GM18861 (cell line): ENCODE data around the gene ZNF41.
"Not testable (repeated sequence)": the region's sequence is repeated elsewhere in the genome, so short reads cannot be mapped to it uniquely, and the experiment has no call there.

Source experiments
- ATAC-seq: cut with Tn5 transposase; IDR thresholded peaks from one replicate; pipeline ENCODE4 v1.9.1; 2021; ENCODE audit not compliant: unreplicated experiment

The ZNF41 gene

DNA sequence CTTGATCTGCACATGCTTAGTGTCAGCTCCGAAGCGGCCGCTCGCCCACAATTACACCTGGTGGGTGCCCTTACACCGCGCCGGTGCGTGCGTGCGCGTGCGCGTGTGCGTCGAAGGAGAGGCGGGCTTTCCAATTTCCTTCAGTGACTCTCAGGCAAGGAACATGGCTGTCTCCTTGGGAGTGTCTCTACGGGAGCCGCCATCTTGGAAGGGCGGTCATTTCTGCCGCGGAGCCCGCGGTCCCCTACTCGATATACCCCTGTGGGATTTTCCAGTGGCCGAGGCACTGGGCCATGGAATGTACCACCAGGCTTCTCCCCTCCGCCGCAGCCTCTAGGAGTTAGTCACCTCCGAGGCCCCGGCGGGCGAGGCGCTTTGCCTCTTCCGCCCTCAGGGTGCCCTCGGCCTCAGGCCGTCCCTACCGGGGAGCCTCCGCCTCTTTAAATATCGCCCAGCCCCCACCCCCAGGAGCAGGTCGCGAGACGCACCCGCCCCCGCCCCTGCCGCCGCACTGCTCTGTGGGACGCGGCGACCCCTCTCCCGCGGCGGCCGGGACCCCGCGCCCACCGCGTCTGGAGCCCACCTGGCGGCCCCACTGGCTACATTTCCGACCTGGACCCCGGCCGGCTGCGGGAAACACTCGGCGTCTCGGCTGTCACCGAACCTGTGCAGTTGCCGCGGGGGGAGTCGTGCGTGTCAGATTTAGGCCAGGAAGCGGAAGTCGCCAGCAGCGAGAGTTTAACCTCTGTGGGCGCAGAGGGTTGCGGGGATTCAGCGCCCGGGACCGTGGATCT, at the start of gene ZNF41:
Gene ZNF41 (minus strand): TSS at position 711 of the 794 bp plus-strand sequence. CDS start 15,741 bp downstream, outside the sequence.
- ATAC-seq = peak; percentile 81

DNA sequence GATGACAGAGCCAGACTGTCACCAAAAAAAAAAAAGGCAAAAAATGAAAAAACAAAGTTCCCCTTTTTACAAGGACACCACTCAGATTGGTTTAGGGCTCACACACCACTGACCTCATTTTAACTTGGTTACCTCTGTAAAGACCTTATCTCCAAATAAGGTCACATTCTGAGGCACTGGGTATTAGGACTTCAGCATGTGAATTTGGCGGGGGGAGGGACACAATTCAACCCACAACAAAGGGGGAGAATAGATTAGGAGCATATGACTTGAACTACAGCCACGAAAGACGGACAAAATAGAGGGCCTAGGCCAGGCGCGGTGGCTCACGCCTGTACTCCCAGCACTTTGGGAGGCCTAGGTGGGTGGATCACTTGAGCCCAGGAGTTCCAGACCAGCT, 47.0 kb upstream of the ZNF41 start:
- ATAC-seq = no peak

DNA sequence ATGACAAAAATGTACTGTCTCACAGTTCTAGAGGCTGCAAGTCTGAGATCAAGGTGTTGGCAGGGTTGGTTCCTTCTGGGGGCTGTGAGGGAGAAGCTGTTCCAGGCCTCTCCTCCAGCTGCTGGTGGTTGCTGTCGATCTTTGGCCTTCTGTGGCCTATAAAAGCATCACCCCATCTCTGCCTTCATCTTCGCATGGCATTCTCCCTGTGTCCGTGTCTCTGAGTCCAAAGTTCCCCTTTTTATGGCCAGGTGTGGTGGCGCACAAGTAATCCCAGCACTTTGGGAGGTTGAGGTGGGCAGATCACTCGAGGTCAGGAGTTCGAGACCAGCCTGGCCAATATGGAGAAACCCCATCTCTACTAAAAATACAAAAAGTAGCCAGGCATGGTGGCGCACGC, 46.5 kb upstream of the ZNF41 start:
- ATAC-seq = no peak

DNA sequence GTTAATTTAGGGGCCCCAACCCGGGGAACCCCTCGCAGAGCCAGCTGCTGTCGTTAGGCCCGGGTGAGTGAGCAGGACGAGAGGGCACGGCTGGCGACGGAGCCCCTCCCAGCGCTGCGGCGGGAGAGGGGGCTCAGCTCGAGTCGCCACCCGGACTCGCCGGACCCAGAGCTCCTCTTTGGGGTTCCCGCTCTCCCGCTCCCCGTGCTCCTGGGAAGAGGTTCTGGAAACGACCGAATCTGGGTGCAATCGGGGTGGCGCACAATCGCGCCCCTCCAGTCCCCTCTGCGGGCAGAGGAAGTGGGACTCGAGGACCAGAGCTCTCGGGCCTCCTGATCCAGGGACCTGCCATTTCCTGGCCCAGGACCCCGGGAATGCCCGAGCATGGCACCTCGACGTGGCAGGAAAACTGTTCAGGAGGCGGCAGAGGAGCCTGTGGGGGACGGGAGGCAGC, 40.7 kb upstream of the ZNF41 start:
- no peak for ATAC-seq

DNA sequence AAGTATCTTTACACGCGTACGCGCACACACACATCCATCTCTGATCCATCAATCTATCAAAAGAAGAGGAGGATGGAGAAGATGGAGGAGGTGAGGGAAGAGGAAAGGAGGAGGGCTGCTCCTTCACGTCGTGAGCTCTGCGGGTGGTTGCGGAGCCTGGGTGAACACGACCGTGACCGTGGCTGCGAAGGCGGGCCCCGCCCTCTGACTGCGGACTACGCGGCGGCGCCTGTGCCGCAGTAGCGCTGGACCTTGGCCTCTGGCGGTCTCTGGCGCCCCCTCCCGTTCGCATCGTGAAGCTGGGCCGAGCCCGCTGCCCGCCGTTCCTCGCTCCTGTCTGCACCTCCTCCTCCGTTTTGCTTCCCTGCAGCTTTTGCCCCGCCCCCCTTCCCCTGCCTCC, 40.3 kb upstream of the ZNF41 start:
- ATAC-seq = peak; percentile 67

DNA sequence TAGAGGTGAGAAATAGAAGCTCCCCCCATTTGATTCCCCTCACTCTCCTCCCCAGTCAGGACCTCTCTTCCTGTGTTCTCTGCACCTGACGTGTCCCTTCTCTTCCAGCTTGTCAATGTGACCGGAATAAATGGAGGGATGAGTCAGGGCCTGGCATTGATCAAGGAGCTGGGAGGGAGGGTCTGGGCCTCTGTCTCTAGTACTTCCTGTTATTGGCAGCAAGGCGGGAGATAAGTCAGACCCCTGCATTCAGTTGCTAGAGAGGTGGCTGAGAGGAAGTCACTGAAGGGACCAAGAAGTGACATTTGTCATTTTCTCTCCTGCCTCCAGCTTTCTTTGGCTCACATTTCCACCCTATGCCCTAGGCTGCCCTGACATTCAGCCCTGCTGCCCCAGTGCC, 35.1 kb upstream of the ZNF41 start:
- ATAC-seq = no peak

DNA sequence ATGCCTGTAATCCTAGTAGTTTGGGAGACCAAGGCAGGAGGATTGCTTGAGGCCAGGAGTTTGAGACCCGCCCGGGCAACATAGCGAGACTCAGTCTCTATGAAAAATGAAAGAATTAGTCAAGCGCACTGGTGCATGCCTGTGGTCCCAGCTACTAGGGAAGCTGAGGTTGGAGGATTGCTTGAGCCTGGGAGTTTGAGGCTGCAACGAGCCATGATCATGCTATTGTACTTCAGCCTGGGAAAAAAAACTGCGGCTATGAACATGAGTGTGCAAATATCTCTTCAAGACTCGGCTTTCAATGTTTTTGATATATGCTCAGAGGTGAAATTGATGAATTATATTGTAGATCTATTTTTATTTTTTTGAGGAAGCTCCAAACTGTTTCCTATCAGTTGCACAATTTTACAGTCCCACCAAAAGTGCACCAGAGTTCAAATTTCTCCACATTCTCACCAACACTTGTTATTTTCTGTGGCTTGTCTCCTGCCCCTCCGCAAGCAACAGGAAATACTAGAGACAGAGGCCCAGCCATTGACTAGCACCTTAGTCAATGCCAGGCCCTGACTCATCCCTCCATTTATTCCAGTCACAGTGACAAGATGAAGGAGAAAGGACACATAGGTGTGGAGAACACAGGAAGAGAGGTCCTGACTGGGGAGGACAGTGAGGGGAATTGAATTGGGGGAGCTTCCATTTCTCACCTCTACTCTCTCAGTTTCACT, 33.1 kb upstream of the ZNF41 start:
- no peak for ATAC-seq

DNA sequence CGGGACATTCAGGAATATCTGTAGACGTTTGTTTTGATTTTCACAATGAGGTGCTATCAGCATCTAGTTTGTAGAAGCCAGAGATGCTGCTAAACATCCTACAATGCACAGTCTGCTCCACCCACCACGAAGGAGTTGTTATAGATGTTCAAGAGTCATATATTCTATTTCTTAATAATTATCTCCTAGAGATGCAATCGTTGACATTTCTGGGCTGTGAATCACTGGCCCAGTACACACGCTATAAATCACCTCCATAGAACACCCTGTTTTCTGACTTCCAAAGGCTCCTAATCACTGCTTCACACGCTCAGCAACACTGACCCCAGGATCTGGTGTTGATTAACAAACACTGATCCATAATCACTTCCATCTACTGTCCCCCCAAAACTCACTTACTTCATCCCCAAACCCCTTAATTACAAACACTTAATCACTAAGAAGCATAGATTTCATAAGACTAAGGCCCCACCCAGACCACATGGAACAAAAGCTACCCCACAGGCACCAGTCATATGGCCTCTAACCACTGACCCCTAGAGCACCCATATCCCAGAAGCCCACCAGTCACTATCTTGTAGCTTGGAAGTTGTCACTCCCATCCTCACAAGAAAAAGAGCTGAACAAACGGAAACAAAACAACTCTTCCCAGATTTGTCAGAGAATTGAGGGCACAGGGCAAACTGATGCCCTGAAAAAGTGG, 31.7 kb upstream of the ZNF41 start:
- no peak for ATAC-seq

DNA sequence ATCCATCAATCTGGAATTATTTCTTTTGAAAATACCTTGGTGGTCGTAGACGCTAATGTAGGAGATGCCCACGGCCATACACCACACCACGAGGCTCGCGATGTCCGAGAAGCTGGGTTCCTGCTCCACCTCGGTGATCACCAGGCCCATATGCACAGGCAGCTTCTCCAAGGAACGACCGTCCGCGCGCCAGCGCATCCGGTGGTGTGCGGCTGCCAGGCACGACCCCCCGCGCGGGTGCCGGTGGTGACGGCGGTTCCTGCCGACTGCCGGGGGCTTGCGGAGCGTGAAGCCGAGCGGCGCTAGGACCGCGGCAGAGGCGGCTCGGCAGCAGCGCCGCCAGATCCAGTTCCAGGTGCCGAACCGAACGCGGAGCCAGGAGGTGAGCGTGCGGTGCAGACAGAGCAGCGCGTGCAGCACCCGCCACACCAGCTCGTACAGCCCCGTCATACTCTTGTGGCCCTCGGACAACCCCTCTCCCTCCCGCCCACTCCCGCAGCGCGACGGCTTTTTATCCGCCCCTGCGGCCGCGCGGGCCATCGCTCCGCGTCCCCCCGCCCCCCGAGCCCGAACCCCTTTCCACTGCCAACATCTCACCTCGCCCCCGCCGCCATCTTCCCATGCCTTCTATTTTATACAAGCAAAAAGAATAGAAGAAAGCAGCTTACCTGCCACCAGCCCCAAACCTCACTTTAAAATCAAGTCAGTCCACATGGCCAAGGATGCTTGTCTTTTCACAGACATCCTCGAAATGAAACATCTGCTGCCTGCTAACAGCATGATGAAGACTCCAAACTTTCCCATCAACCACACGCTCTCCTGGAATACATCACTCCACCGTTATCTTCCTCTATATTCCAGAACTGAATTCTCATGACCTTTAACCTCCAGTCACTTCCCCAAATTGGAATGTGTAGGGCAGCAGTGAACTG, 30.3 kb upstream of the ZNF41 start:
- ATAC-seq = peak; percentile 56

DNA sequence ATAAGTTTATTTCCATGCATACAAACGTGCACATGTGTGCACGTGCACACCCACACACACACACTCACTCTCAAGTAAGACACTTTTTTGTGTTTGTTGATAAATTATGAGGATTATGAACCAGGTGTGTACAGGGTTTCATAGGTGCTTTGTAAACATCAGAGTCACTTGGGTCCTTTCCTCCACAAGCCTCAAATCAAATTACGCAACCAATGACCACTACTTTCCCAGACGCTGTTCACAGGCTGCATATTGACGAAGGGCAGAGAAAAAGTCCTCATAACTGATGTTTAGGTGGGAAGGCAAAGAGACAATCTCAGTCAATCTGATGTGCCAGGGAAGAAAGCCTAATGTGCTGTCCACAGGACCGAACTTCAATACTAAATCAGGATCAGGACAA, 29.4 kb upstream of the ZNF41 start:
- ATAC-seq = not testable (repeated sequence)

DNA sequence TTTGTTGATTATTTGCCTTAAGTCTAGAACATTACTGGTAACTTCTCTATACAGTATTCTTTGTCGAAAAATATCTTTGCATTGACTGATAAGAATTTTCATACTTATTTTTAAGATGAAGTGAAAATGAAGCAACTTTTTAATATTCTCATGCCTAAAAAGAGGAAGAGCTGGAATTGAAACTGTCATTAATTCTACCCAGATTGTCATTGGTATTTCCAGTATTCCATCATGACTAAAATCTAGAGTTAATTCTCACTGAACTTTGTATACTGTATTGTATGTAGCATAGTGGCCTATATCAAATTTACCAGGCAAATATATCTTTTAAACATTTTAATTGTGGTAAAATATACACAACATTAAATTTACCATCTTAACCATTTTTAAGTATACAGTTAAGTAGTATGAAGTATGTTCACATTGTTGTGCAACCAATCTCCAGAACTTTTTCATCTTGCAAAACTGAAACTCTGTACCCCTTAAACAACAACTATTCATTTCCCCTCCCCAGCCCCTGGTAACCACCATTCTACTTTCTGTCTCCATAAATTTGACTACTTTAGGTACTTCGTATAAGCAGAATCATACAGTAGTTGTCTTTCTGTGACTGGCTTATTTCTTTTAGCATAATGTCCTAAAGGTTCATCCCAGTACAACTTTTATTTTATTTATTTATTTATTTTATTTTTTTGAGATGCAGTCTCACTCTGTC, 24.3 kb upstream of the ZNF41 start:
- ATAC-seq = no peak

DNA sequence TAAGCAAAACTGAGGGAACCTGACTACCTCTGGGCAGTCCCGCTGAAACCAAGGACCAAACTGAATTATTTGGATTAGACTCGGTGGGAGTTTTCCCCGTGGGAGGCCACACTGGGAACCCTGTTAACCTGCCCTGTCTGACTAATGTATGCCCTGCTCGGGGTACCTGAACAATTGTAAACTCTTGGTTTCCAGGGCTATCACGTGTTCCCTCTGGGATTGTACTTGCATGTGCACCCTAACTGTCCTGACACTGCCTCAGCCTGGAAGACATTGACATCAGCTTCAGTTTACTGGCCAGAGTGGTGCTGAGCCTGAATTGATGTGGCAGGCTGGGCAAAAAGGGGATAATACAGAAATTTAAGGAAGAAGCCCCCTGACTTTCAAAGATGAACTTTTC, 20.1 kb upstream of the ZNF41 start:
- ATAC-seq = no peak

DNA sequence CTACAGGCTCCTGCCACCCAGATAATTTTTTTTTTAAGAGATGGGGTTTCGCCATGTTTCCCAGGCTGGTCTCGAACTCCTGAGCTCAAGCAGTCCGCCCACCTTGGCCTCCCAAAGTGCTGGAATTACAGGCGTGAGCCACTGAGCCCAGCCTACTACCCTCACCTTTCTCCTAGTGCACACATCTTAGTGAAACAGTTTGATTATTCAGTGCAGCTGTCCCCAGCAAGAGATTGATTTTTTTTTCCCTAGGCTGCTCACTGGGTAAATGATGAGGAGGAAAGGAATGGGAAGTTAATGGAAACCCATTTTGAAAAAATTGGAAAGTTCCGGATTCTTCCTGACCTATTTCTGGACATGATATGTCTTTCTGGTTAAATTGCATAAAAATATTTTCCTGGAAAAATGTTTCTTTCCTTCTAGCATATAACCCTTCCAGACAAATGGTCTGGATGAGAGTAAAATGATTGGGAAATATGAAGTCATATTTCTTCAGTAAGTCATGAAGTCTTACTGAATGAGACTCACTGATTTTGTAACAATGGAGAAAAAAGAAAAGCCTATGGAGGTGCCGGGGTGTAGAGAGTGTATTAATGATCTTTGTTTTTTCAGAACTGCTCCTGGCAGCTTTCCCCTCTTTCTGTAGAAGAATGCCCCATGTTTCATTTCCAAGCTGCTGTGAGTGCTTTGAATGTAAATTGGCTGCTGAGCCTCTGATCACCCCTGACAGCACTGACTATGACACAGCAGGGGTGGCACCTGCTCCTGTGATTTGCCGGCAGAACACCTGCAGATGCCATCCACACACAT, 19.5 kb upstream of the ZNF41 start:
- ATAC-seq = no peak

DNA sequence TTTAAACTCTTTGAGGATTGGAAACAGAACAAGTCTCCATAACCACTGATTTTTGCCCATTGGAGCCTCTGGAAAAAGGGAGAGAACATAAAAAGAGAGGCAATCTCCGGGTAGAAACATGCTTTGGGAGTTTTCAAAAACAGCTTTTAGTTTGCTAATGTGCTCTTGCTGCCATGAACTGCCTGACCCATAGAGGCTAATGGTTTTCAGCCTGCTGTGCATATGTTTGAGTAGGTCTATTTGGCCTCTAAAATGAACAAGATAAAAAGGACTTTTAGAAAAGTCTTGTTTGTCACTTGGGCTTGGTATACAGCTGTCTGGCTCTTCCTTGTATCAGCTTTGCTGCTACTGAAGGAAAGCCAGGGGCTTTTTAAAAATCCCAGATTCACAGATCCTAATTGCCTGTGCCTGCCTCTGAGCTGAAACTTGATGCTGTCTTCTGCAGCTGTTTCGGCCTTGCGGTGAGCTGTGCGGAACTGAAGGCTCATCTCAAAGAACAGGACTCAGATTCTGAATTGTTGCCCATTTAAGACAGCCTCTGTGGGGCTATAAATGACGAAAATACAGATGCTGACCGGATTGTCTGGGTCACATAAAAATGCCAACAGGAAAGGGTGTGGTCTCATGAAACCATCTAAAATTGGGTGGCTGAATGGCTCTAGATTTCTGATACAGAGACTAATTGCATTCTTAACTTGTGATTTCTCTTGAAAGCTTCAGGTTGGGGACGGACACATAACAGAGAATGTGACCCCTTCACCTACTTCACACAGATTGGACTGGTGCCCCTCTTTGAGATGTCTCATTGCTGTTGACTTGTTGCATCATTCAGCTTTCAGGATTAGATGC, 18.4 kb upstream of the ZNF41 start:
- no peak for ATAC-seq

DNA sequence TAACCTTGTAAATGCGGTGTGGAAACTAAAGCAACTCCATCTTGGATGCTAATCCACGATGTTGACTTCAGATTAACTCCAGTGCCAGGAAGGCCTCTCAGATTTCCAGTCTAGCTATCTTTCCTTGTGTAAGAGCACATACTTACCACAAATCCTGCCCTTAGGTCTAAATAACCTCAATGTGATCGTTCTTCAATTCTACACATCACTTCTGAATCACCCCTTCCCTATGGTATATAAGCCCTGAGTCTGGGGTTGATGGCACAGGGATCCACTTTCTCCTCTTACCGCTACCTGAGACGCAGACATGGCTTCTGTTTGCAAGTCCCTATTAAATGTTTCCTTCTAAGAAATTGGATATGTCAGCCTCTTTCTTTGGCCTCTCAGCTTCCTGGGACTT, 17.5 kb upstream of the ZNF41 start:
- ATAC-seq = no peak

DNA sequence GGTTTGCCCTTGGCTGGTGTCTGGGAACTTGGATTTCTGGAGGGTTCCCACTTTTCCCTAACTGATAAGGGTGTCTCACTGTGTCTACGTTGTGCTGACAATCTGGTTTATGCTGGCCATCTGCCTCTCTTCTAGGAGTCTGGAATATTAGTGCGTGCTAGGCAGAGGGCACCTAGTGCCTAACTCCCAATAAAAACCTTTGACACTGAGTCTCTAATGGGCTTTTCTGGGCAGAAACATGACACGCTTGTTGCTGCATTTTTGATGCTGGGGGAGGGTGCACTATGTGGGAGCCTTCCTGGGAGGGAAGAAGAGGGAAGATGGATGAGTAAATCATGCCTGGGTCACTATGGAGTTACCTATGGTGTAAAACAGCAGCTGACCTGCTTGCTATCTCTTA, 16.3 kb upstream of the ZNF41 start:
- ATAC-seq = no peak

DNA sequence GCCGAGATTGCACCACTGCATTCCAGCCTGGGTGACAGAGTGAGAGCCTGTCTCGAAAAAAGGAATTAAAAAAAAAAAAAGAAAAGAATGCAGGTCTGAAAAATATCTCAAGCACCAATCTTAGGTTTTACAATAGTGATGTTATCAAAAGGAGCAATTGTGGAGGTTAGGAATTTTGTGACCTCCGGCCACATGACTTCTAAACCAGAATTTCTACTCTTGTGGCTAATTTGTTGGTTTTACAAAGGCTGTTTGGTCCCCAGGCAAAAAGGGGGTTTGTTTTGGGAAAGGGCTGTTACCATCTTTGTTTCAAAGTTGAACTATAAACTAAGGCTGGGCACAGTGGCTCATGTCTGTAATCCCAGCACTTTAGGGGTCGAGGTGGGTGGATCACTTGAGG, 15.4 kb upstream of the ZNF41 start:
- no peak for ATAC-seq

DNA sequence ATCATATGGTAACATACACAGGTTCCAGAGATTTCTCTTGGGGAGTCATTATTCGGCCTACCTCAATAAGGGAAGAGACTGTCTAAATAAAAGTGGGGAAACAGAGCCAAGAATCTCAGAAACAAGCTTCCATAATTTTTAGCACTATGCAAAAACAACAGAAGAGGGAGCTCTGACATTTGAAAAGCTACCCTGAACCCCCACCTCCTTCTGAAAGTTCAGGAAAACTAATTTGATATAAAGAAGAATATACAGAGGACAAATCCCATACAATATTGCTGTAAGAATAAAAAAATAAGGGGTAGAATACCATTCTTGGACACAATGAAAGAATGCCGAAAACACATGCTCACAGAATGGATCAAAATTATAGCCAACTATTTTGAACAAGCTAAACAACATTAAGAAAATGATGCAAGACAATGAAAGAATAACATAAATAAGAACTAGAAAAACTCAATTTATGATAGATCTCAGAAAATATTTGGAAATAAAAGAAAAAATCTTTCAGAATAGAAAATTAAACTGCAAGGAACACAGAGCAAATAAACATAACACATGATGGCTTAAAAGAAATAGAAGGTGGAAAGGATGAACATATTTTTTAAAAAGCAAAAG, 14.4 kb upstream of the ZNF41 start:
- ATAC-seq = no peak
